OCI-LY1 (cell line): ENCODE results near the gene GLRA2.

Experiments
- H2AFZ ChIP-seq: fragments of 200-600 bp; sonication (generic), shearing (Covaris generic); 2 replicates; pipeline ENCODE4 v1.6.0; 2014; ENCODE audit warnings: antibody characterized with exemption, mild to moderate bottlenecking, low read length
- H3F3A ChIP-seq: fragments of 200-600 bp; sonication (generic), shearing (Covaris generic); 2 replicates; pipeline ENCODE4 v1.6.0; 2014; ENCODE audit warnings: mild to moderate bottlenecking, antibody characterized with exemption, low read length, moderate library complexity; ENCODE audit not compliant: insufficient read depth
- H3K27ac ChIP-seq: fragments of 200-600 bp; sonication (generic); 2 replicates; pipeline ENCODE4 v1.5.1; 2014; ENCODE audit warnings: low read length, mixed run types, mild to moderate bottlenecking, low read depth; ENCODE audit not compliant: poor library complexity, severe bottlenecking
- H3K27me3 ChIP-seq: fragments of 200-600 bp; sonication (generic); 2 replicates; pipeline ENCODE4 v1.6.0; 2014; ENCODE audit warnings: antibody characterized with exemption, mild to moderate bottlenecking, low read length, moderate library complexity; ENCODE audit not compliant: insufficient read depth
- H3K36me3 ChIP-seq: fragments of 200-600 bp; sonication (generic); 2 replicates; pipeline ENCODE4 v1.6.1; 2014; ENCODE audit warnings: mild to moderate bottlenecking, antibody characterized with exemption, low read length, moderate library complexity, mixed read lengths; ENCODE audit not compliant: insufficient read depth
- H3K4me1 ChIP-seq: fragments of 200-600 bp; sonication (generic); 2 replicates; pipeline ENCODE4 v1.5.1; 2014; ENCODE audit warnings: mild to moderate bottlenecking, low read length, moderate library complexity; ENCODE audit not compliant: insufficient read depth, severe bottlenecking
- H3K4me2 ChIP-seq: fragments of 200-600 bp; sonication (generic), shearing (Covaris generic); 2 replicates; pipeline ENCODE4 v1.6.1; 2014; ENCODE audit warnings: low read length
- H3K4me3 ChIP-seq: fragments of 200-600 bp; sonication (generic); 2 replicates; pipeline ENCODE4 v1.5.1; 2014; ENCODE audit warnings: low read length, low read depth, mild to moderate bottlenecking, mixed read lengths; ENCODE audit not compliant: poor library complexity, severe bottlenecking
- H3K79me2 ChIP-seq: fragments of 200-600 bp; shearing (Covaris generic); 2 replicates; pipeline ENCODE4 v1.6.1; 2016; ENCODE audit warnings: mixed run types, low read length, mixed read lengths; ENCODE audit not compliant: insufficient read depth
- H3K9ac ChIP-seq: fragments of 200-600 bp; sonication (generic), shearing (Covaris generic); 2 replicates; pipeline ENCODE4 v1.6.1; 2014; ENCODE audit warnings: mild to moderate bottlenecking, low read length, mixed read lengths
- H3K9me2 ChIP-seq: fragments of 200-600 bp; sonication (generic), shearing (Covaris generic); 2 replicates; pipeline ENCODE4 v1.6.1; 2014; ENCODE audit warnings: low read depth, mild to moderate bottlenecking, low read length, mixed read lengths
- H3K9me3 ChIP-seq: fragments of 200-600 bp; shearing (Covaris generic); 2 replicates; pipeline ENCODE4 v1.6.1; 2014; ENCODE audit warnings: low read length, mixed read lengths
- H4K20me1 ChIP-seq: fragments of 200-600 bp; sonication (generic), shearing (Covaris generic); 2 replicates; pipeline ENCODE4 v1.6.0; 2016; ENCODE audit warnings: mild to moderate bottlenecking, low read length; ENCODE audit not compliant: insufficient read depth
- EZH2 ChIP-seq: fragments of 200-600 bp; sonication (generic), shearing (Covaris generic); IDR thresholded peaks from 2 replicates; pipeline ENCODE4 v1.8.0; 2017; ENCODE audit warnings: borderline replicate concordance, mixed run types, mild to moderate bottlenecking, antibody characterized with exemption, low read length, moderate library complexity, mixed read lengths
- TF ChIP-seq, protein P1 (sequence below): fragments of 200-600 bp; sonication (generic), shearing (Covaris generic); IDR thresholded peaks from 2 replicates; pipeline ENCODE4 v1.5.1; 2017; ENCODE audit warnings: mild to moderate bottlenecking, antibody characterized with exemption, low read length, moderate library complexity, mixed read lengths

Gene GLRA2

DNA sequence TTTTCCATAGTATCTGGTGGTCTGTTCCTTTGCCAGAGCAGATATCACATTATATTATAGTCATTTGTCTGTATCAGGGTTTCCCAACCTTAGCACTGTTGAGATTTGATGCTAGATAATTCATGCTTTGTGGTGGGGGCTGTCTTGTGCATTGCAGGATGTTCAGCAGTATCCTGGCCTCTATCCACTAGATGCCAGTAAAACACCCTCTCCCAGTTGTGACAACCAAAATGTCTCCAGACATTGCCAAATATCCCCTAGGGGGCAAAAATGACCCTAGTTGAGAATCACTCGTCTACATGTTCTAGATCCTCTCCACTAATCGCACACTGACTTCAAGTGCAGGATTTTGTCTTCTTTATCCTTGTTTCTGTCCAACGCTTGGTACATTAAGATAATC lies 182.8 kb downstream of the GLRA2 start:
- TF ChIP-seq, protein P1, sequence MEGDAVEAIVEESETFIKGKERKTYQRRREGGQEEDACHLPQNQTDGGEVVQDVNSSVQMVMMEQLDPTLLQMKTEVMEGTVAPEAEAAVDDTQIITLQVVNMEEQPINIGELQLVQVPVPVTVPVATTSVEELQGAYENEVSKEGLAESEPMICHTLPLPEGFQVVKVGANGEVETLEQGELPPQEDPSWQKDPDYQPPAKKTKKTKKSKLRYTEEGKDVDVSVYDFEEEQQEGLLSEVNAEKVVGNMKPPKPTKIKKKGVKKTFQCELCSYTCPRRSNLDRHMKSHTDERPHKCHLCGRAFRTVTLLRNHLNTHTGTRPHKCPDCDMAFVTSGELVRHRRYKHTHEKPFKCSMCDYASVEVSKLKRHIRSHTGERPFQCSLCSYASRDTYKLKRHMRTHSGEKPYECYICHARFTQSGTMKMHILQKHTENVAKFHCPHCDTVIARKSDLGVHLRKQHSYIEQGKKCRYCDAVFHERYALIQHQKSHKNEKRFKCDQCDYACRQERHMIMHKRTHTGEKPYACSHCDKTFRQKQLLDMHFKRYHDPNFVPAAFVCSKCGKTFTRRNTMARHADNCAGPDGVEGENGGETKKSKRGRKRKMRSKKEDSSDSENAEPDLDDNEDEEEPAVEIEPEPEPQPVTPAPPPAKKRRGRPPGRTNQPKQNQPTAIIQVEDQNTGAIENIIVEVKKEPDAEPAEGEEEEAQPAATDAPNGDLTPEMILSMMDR, result no peak
- TF ChIP-seq EZH2, result no peak
- no peaks in the 10 kb centered on the region for H3K36me3 ChIP-seq
- H3K27ac ChIP-seq, result no peak overlapping the region
- no peaks in the 10 kb centered on the region for H3K9me2 ChIP-seq
- H2AFZ ChIP-seq, result no peak overlapping the region
- H3K9me3 ChIP-seq, result no peaks in the 10 kb centered on the region
- H3K4me2 ChIP-seq, result no peak overlapping the region
- H3K4me1 ChIP-seq, result no peaks in the 10 kb centered on the region
- H4K20me1 ChIP-seq, result no peaks in the 10 kb centered on the region
- no peaks in the 10 kb centered on the region for H3F3A ChIP-seq
- no peak overlapping the region for H3K4me3 ChIP-seq
- H3K27me3 ChIP-seq, result no peaks in the 10 kb centered on the region
- no peaks in the 10 kb centered on the region for H3K79me2 ChIP-seq
- no peak overlapping the region for H3K9ac ChIP-seq

- Histone ChIP-seq H3K36me3 (no peaks in the 10 kb centered on the region), H3K4me3 (no peak overlapping the region), H3K4me2 (no peak overlapping the region), H3K4me1 (no peaks in the 10 kb centered on the region), H3K9me2 (no peaks in the 10 kb centered on the region), H3K9me3 (no peaks in the 10 kb centered on the region), H3K9ac (no peak overlapping the region), H3K27me3 (no peaks in the 10 kb centered on the region), H3F3A (no peaks in the 10 kb centered on the region), H2AFZ (no peak overlapping the region), H3K27ac (no peak overlapping the region), H3K79me2 (no peaks in the 10 kb centered on the region), H4K20me1 (no peaks in the 10 kb centered on the region)
- TF ChIP-seq EZH2, result no peak
- TF ChIP-seq, protein P1, result no peak
These were observed 188.6 kb downstream of the GLRA2 start for GRCh38 chrX:14717949-14718348.

GRCh38 chrX:14718403-14718802 lies 189.1 kb downstream of the GLRA2 start:
- H3K27me3 ChIP-seq, result no peaks in the 10 kb centered on the region
- H3F3A ChIP-seq, result no peaks in the 10 kb centered on the region
- H3K9me3 ChIP-seq, result no peaks in the 10 kb centered on the region
- H3K4me1 ChIP-seq, result no peaks in the 10 kb centered on the region
- H4K20me1 ChIP-seq, result no peaks in the 10 kb centered on the region
- no peak overlapping the region for H3K9ac ChIP-seq
- no peak overlapping the region for H2AFZ ChIP-seq
- TF ChIP-seq EZH2, result no peak
- TF ChIP-seq, protein P1, result no peak
- H3K79me2 ChIP-seq, result no peaks in the 10 kb centered on the region
- no peaks in the 10 kb centered on the region for H3K36me3 ChIP-seq
- no peak overlapping the region for H3K27ac ChIP-seq
- H3K4me2 ChIP-seq, result no peak overlapping the region
- H3K9me2 ChIP-seq, result no peaks in the 10 kb centered on the region
- H3K4me3 ChIP-seq, result no peak overlapping the region
